HEK293T (cell line): Measurements from ENCODE around the gene TEX52.

Experiments
- CTCF ChIA-PET: fragments of 350-600 bp; formaldehyde crosslinking; extraction: SDS; loops from one replicate; lab custom pipeline; 2021; ENCODE audit warnings: antibody characterized with exemption, inconsistent platforms; lab: Yijun Ruan, JAX
- POLR2A ChIA-PET: fragments of 350-600 bp; formaldehyde crosslinking; extraction: SDS; loops from one replicate; lab custom pipeline; 2020; ENCODE audit warnings: antibody characterized with exemption, inconsistent platforms; lab: Yijun Ruan, JAX
- DNase-seq: peaks from one replicate; pipeline ENCODE4 v3.0.0; 2012; ENCODE audit warnings: mixed read lengths; ENCODE audit errors: extremely low spot score
- ARNT ChIP-seq: fragments of 450-650 bp; IDR thresholded peaks from 2 replicates; pipeline ENCODE4 v1.6.1; 2017; ENCODE audit warnings: mild to moderate bottlenecking
- BHLHE40 ChIP-seq: fragments of 450-650 bp; IDR thresholded peaks from 2 replicates; pipeline ENCODE4 v1.6.1; 2016; ENCODE audit warnings: mild to moderate bottlenecking, moderate library complexity, borderline replicate concordance
- CTBP1 ChIP-seq: fragments of 450-650 bp; IDR thresholded peaks from 2 replicates; pipeline ENCODE4 v1.6.1; 2016; ENCODE audit warnings: borderline replicate concordance
- ELF4 ChIP-seq: fragments of 450-650 bp; IDR thresholded peaks from 2 replicates; pipeline ENCODE4 v1.6.1; 2017; ENCODE audit warnings: antibody characterized with exemption
- FOXA1 ChIP-seq: fragments of 450-650 bp; IDR thresholded peaks from 2 replicates; pipeline ENCODE4 v1.6.1; 2016; ENCODE audit warnings: mild to moderate bottlenecking
- FOXK2 ChIP-seq: fragments of 450-650 bp; IDR thresholded peaks from 2 replicates; pipeline ENCODE4 v1.6.1; 2016; ENCODE audit warnings: mild to moderate bottlenecking
- FOXM1 ChIP-seq: fragments of 450-650 bp; IDR thresholded peaks from 2 replicates; pipeline ENCODE4 v1.6.1; 2017; ENCODE audit warnings: mild to moderate bottlenecking, borderline replicate concordance
- HDGF ChIP-seq: fragments of 450-650 bp; IDR thresholded peaks from 2 replicates; pipeline ENCODE4 v1.6.1; 2017; ENCODE audit warnings: antibody characterized with exemption, borderline replicate concordance
- L3MBTL2 ChIP-seq: fragments of 450-650 bp; conservative IDR thresholded peaks from 2 replicates; pipeline ENCODE4 v1.6.1; 2016; ENCODE audit warnings: mild to moderate bottlenecking
- LEF1 ChIP-seq: fragments of 450-650 bp; IDR thresholded peaks from 2 replicates; pipeline ENCODE4 v1.6.1; 2017; ENCODE audit warnings: mild to moderate bottlenecking, borderline replicate concordance
- NFRKB ChIP-seq: fragments of 450-650 bp; IDR thresholded peaks from 2 replicates; pipeline ENCODE4 v1.6.1; 2016; ENCODE audit warnings: mild to moderate bottlenecking, moderate library complexity
- PKNOX1 ChIP-seq: fragments of 450-650 bp; IDR thresholded peaks from 2 replicates; pipeline ENCODE4 v1.6.1; 2016
- SP1 ChIP-seq: fragments of 450-650 bp; IDR thresholded peaks from 2 replicates; pipeline ENCODE4 v1.6.1; 2017
- SUZ12 ChIP-seq: fragments of 450-650 bp; IDR thresholded peaks from 2 replicates; pipeline ENCODE4 v1.6.1; 2016; ENCODE audit warnings: mild to moderate bottlenecking
- TARDBP ChIP-seq: fragments of 450-650 bp; IDR thresholded peaks from 2 replicates; pipeline ENCODE4 v1.6.1; 2016
- ZNF384 ChIP-seq: fragments of 450-650 bp; IDR thresholded peaks from 2 replicates; pipeline ENCODE4 v1.6.1; 2016

TEX52 gene

GRCh38 chr12:2825132-2825531 is 31.7 kb downstream of the TEX52 start:
- TF ChIP-seq BHLHE40 (no peak), NFRKB (no peak), CTBP1 (no peak), PKNOX1 (no peak), SP1 (no peak), FOXK2 (no peak), TARDBP (no peak), SUZ12 (no peak), ARNT (no peak), ZNF384 (no peak), LEF1 (no peak), HDGF (no peak), FOXM1 (no peak), L3MBTL2 (no peak), FOXA1 (no peak), ELF4 (no peak)
- CTCF ChIA-PET = no interaction called here
- no peak for DNase-seq
- POLR2A ChIA-PET = no interaction called here

- TF ChIP-seq HDGF (no peak), FOXM1 (no peak), CTBP1 (no peak), FOXK2 (no peak), NFRKB (no peak), L3MBTL2 (no peak)
- POLR2A ChIA-PET = no interaction called here
- no peak for DNase-seq
- CTCF ChIA-PET = no interaction called here
Measured at GRCh38 chr12:2824541-2824940, 32.3 kb downstream of the TEX52 start.

GRCh38 chr12:2823483-2823882 is 33.4 kb downstream of the TEX52 start:
- TF ChIP-seq LEF1 = no peak
- TF ChIP-seq ELF4 = no peak
- no peak for TF ChIP-seq FOXM1
- TF ChIP-seq TARDBP = no peak
- TF ChIP-seq SP1 = no peak
- no peak for TF ChIP-seq FOXA1
- TF ChIP-seq PKNOX1 = no peak
- no peak for TF ChIP-seq NFRKB
- no peak for TF ChIP-seq ZNF384
- TF ChIP-seq FOXK2 = no peak
- no peak for TF ChIP-seq ARNT
- TF ChIP-seq BHLHE40 = no peak
- no peak for TF ChIP-seq L3MBTL2
- TF ChIP-seq SUZ12 = no peak
- TF ChIP-seq CTBP1 = no peak
- ChIA-PET CTCF (interaction anchor here (0.6 kb wide), 1 partner anchor 83 kb away, joined by 3 read pairs; no protein-coding TSS in a partner anchor), POLR2A (no interaction called here)
- DNase-seq = no peak

GRCh38 chr12:2820432-2820831 is 36.4 kb downstream of the TEX52 start:
- POLR2A ChIA-PET = interaction anchor here (1.5 kb wide), 1 partner anchor 17 kb away, joined by 3 read pairs; no protein-coding TSS in a partner anchor
- CTCF ChIA-PET = no interaction called here
- TF ChIP-seq ZNF384 (no peak), SP1 (no peak), NFRKB (no peak), L3MBTL2 (no peak), FOXM1 (no peak), BHLHE40 (no peak), LEF1 (no peak), SUZ12 (no peak)
- DNase-seq = no peak

GRCh38 chr12:2819810-2820209 is 37.0 kb downstream of the TEX52 start:
- DNase-seq = no peak
- POLR2A ChIA-PET = no interaction called here
- no peak for TF ChIP-seq PKNOX1
- TF ChIP-seq CTBP1 = no peak
- no peak for TF ChIP-seq ZNF384
- TF ChIP-seq NFRKB = no peak
- TF ChIP-seq BHLHE40 = no peak
- no peak for TF ChIP-seq LEF1
- TF ChIP-seq SUZ12 = no peak
- TF ChIP-seq FOXM1 = no peak
- no peak for TF ChIP-seq L3MBTL2
- no peak for TF ChIP-seq TARDBP
- TF ChIP-seq ELF4 = no peak
- no peak for TF ChIP-seq FOXK2
- TF ChIP-seq ARNT = no peak
- no peak for TF ChIP-seq HDGF
- TF ChIP-seq SP1 = no peak
- no peak for TF ChIP-seq FOXA1
- CTCF ChIA-PET = no interaction called here
